Measurements from ENCODE around the gene TRPV2.

- TF ChIP-seq CTCF (IDR thresholded peaks at IDR 0.05) (no peak), POLR2A (IDR thresholded peaks at IDR 0.05) (no peak)
Measured at GRCh38 chr17:16466407-16466806, 51.0 kb downstream of the TRPV2 start.
